Thyroid gland (tissue), 4 donors: ENCODE measurements around the gene ITGB7. TPM values are rescaled to one million over a fixed set of nuclear protein-coding genes. Genes with fewer than 3 reads are reported as not detected.

ENCODE experiments used
- DNase-seq, 2 donors: peaks; one replicate each; pipeline ENCODE4 v3.0.0-alpha.2; 2019
- H3K27ac ChIP-seq, 3 donors: fragments of 200-600 bp; sonication (generic); 1 replicate in 2 of 3; 2 replicates in 1 of 3; pipeline ENCODE4 v1.5.1; 2016 to 2019; ENCODE audit warnings: mild to moderate bottlenecking in 1 of 3, moderate library complexity in 1 of 3
- H3K27me3 ChIP-seq: fragments of 200-600 bp; sonication (generic); one replicate; pipeline ENCODE4 v1.5.1; 2019
- H3K36me3 ChIP-seq, 2 donors: fragments of 200-600 bp; sonication (generic); one replicate each; pipeline ENCODE4 v1.5.1; 2016 to 2019
- H3K4me1 ChIP-seq, 2 donors: fragments of 200-600 bp; sonication (generic); one replicate each; pipeline ENCODE4 v1.5.1; 2017 to 2019
- H3K4me3 ChIP-seq, 3 donors: fragments of 200-600 bp; sonication (generic); replicated peaks in 1 of 3; 1 replicate in 2 of 3; 2 replicates in 1 of 3; pipeline ENCODE4 v1.5.1; 2016; ENCODE audit warnings: mild to moderate bottlenecking in 1 of 3
- H3K9me3 ChIP-seq: fragments of 200-600 bp; sonication (generic); one replicate; pipeline ENCODE4 v1.5.1; 2017
- CTCF ChIP-seq, 6 experiments: fragments of 200-600 bp in 3 of 6; fragments of 450-650 bp in 3 of 6; sonication (generic) in 3 of 6; IDR thresholded peaks; one replicate each; pipeline ENCODE4 v1.5.1; 2016 to 2019; ENCODE audit warnings: antibody characterized with exemption in 6 of 6, mild to moderate bottlenecking in 2 of 6, inconsistent platforms in 1 of 6, moderate library complexity in 1 of 6
- POLR2A ChIP-seq, 2 donors: fragments of 450-650 bp; IDR thresholded peaks; one replicate each; pipeline ENCODE4 v1.6.1; 2017; ENCODE audit warnings: antibody characterized with exemption in 2 of 2, mild to moderate bottlenecking in 2 of 2, moderate library complexity in 1 of 2
- WGBS, 2 donors: methylation state at CpG; one replicate each; pipeline ENCODE4 v1.1.5; 2017; 5-methylcytosine and 5-hydroxymethylcytosine counted together
- intact Hi-C: fragments of 100-400 bp; cut with DNase I; formaldehyde crosslinking; loops from one replicate; pipeline ENCODE4 v1.15.1; 2023
- total RNA-seq, 4 donors: library from RNA; depleted of rRNA; stranded (reverse); fragments of >200 nt; gene quantifications; one replicate each; pipeline ENCODE4 v1.2.3, GENCODE V29; 2016

ITGB7 gene, protein sequence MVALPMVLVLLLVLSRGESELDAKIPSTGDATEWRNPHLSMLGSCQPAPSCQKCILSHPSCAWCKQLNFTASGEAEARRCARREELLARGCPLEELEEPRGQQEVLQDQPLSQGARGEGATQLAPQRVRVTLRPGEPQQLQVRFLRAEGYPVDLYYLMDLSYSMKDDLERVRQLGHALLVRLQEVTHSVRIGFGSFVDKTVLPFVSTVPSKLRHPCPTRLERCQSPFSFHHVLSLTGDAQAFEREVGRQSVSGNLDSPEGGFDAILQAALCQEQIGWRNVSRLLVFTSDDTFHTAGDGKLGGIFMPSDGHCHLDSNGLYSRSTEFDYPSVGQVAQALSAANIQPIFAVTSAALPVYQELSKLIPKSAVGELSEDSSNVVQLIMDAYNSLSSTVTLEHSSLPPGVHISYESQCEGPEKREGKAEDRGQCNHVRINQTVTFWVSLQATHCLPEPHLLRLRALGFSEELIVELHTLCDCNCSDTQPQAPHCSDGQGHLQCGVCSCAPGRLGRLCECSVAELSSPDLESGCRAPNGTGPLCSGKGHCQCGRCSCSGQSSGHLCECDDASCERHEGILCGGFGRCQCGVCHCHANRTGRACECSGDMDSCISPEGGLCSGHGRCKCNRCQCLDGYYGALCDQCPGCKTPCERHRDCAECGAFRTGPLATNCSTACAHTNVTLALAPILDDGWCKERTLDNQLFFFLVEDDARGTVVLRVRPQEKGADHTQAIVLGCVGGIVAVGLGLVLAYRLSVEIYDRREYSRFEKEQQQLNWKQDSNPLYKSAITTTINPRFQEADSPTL
- 10 to 100 TPM in 1 of 4 donors, 1 to 10 TPM in 3; 3.2 to 15.6 (median 4.9) TPM for total RNA-seq

- no peaks in the 10 kb centered on the region for H3K4me1 ChIP-seq
- peaks cover 19% of the 10 kb centered on the region in 2 donors for H3K36me3 ChIP-seq
- no peaks in the 10 kb centered on the region for H3K27me3 ChIP-seq
- H3K27ac ChIP-seq: no peak within 1 kb of the TSS
- TF ChIP-seq POLR2A (IDR thresholded peaks at IDR 0.05) (no peak), CTCF (IDR thresholded peaks at IDR 0.05) (no peak)
- intact Hi-C loops: no loop called here
- H3K4me3 ChIP-seq: no peak within 1 kb of the TSS
- DNase-seq: no peak
- 53 to 70% methylated on average over 5 of the region's 5 CpGs for WGBS, 2 donors
- no peaks in the 10 kb centered on the region for H3K9me3 ChIP-seq
These were observed at the start of gene ITGB7 for GRCh38 chr12:53207042-53207441. Gene ITGB7 (minus strand): TSS chr12:53207251. CDS start chr12:53200443, 6,808 bp downstream.

DNA sequence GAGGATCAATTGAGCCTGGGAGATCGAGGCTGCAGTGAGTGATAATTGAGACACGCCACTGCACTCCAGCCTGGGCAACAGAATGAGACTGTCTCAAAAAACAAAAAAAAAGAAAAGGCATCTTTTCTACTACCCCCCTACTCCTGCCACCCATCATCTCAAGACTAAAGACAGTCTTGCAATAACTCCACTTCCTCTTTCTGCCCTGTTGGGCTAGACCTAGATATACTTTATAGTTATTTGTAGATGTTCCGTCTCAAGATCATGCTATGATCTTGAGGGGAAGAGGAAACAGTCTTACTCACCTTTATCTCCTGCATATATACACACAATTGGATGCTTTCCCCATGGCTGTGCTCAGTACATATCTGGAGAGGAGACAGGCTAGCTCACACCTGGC lies 48.9 kb upstream of the ITGB7 start:
- no peak for DNase-seq
- WGBS, 2 donors: 89 to 90% methylated on average over 3 of the region's 3 CpGs

GRCh38 chr12:53254816-53255545 lies 47.9 kb upstream of the ITGB7 start:
- 100% methylated on average over 1 of the region's 1 CpG; no CpG with 5 or more reads in 1 of the 2 donors for WGBS, 2 donors
- H3K9me3 ChIP-seq: no peaks in the 10 kb centered on the region
- no peaks in the 10 kb centered on the region for H3K27me3 ChIP-seq
- intact Hi-C loops: loop anchor here (5.0 kb wide), 1 partner anchor 43 kb away; no protein-coding TSS in a partner anchor
- TF ChIP-seq POLR2A (IDR thresholded peaks at IDR 0.05): no peak
- TF ChIP-seq CTCF (IDR thresholded peaks at IDR 0.05): no peak
- H3K36me3 ChIP-seq: peaks cover 0 to 4% of the 10 kb centered on the region in 2 donors
- no peak for DNase-seq
- H3K4me3 ChIP-seq: no peak overlapping the region
- H3K4me1 ChIP-seq: peaks cover 17 to 18% of the 10 kb centered on the region in 2 donors
- no peak overlapping the region for H3K27ac ChIP-seq

More for the DNA sequence above, 48.9 kb upstream of the ITGB7 start:
- no peak overlapping the region for H3K4me3 ChIP-seq
- TF ChIP-seq CTCF (IDR thresholded peaks at IDR 0.05) (no peak), POLR2A (IDR thresholded peaks at IDR 0.05) (no peak)
- H3K27ac ChIP-seq: no peak overlapping the region
- intact Hi-C loops: no loop called here
- H3K36me3 ChIP-seq: peaks cover 0 to 4% of the 10 kb centered on the region in 2 donors
- no peaks in the 10 kb centered on the region for H3K9me3 ChIP-seq
- peaks cover 13 to 14% of the 10 kb centered on the region in 2 donors for H3K4me1 ChIP-seq
- no peaks in the 10 kb centered on the region for H3K27me3 ChIP-seq

DNA sequence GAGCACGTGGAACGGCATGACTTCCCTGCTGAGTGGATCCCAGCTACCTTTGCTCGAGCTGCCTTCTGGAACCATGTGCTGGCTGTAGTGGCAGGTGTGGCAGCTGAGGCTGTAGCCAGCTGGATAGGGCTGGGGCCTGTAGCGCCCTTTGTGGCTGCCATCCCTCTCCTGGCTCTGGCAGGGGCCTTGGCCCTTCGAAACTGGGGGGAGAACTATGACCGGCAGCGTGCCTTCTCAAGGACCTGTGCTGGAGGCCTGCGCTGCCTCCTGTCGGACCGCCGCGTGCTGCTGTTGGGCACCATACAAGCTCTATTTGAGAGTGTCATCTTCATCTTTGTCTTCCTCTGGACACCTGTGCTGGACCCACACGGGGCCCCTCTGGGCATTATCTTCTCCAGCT lies 46.2 kb upstream of the ITGB7 start:
- TF ChIP-seq CTCF (IDR thresholded peaks at IDR 0.05) (no peak), POLR2A (IDR thresholded peaks at IDR 0.05) (no peak)
- H3K4me3 ChIP-seq: no peak overlapping the region
- intact Hi-C loops: loop anchor here (5.0 kb wide), 1 partner anchor 41 kb away; no protein-coding TSS in a partner anchor

More for the DNA sequence above, 46.2 kb upstream of the ITGB7 start:
- peak overlapping the region in 2 of 3 donors; percentile 81 to 91 for H3K27ac ChIP-seq
- H3K27me3 ChIP-seq: no peaks in the 10 kb centered on the region
- H3K36me3 ChIP-seq: peaks cover 0 to 4% of the 10 kb centered on the region in 2 donors
- no peak for DNase-seq
- 89 to 90% methylated on average over 9 to 11 of the region's 13 CpGs for whole genome bisulfite sequencing, 2 donors
- H3K9me3 ChIP-seq: no peaks in the 10 kb centered on the region
- H3K4me1 ChIP-seq: peaks cover 17 to 18% of the 10 kb centered on the region in 2 donors
